GM19193 (cell line): ENCODE results near the gene DTNB.

Experiments used
- POLR2A ChIP-seq: IDR thresholded peaks from 4 replicates; pipeline ENCODE4 v1.6.1; 2011; ENCODE audit not compliant: insufficient read depth, insufficient read length; ENCODE audit errors: extremely low read depth

Gene DTNB

GRCh38 chr2:25400576-25401216 lies 272.7 kb downstream of the DTNB start:
- TF ChIP-seq POLR2A: no peak

GRCh38 chr2:25400169-25400568 lies 273.2 kb downstream of the DTNB start:
- no peak for TF ChIP-seq POLR2A

GRCh38 chr2:25398534-25398933 lies 274.8 kb downstream of the DTNB start:
- no peak for TF ChIP-seq POLR2A

DNA sequence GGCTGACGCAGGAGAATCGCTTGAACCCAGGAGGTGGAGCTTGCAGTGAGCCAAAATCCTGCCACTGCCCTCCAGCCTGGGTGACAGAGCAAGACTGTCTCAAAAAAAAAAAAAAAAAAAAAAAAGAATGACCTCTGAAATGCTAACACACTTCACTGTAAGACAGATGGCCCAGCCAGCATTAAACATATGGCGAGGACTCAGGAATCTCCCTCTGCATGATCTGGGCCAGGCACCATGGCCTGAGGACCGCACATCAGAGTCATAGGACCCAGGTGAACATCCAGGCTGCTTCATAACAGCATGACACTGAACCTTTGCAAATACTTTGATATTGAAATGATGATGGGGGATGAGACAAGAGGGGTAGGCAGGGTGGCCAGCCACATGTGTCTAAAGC lies 275.6 kb downstream of the DTNB start:
- TF ChIP-seq POLR2A: no peak

- TF ChIP-seq POLR2A: no peak
These were observed 284.2 kb downstream of the DTNB start for GRCh38 chr2:25389161-25389560.

DNA sequence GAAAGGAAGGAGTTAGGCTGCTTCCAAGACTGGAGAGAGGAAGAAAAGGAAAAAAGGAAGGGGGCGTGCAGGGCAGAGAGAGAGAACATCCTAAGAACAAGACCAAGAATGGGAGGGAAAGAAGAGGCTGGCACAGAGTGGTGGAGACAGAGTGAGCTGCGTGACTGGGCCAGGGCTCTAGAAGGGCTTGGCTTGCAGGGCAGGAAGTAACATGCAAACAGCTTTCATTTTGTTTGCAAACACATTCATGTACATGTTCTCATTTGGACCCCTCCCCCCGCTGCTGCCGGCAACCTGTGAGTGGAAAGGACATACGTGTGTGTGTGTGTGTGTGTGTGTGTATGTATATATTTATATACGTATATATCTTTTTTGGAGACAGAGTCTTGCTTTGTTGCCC lies 284.9 kb downstream of the DTNB start:
- peak; percentile 41 for TF ChIP-seq POLR2A

GRCh38 chr2:25387876-25388449 lies 285.4 kb downstream of the DTNB start:
- no peak for TF ChIP-seq POLR2A

GRCh38 chr2:25386971-25387875 lies 286.2 kb downstream of the DTNB start:
- no peak for TF ChIP-seq POLR2A

- no peak for TF ChIP-seq POLR2A
These were observed 287.5 kb downstream of the DTNB start for GRCh38 chr2:25385910-25386309.

DNA sequence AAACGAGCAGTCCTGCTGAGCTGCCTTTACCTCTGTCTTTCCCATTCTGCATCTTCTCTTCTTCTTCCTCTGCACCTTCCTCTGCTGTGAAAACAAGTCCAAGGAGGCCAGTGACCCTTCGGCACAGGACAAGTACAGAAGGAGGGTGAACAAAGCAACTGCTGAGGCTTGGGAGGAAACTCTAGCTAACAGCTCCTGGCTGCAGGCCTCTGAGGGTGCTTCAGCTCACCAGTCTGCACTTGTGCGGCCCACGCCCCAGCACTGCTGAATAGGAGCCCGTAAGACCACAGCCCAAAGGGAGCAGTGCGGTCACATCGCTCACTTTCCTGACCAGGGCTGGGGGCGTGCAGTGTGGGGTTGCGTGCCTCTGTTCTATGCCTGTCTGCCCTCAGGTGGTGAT lies 289.6 kb downstream of the DTNB start:
- TF ChIP-seq POLR2A: no peak

DNA sequence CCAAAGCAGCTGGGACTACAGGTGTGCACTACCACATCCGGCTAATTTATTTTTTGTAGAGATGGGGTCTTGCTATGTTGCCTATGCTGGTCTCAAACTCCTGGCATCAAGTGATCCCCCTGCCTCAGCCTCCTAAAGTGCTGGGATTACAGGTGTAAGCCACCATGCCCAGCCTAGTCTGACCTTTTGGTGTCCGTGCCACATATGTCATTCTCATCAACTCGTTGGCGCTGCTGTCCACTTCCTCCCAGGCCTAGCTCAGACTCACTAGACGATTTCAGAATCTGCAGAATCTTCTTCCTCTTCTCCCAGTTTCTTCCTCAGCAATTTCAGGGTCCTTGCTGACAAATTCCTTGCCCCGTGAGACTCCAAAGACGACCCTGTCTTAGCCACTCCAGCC lies 291.9 kb downstream of the DTNB start:
- no peak for TF ChIP-seq POLR2A

DNA sequence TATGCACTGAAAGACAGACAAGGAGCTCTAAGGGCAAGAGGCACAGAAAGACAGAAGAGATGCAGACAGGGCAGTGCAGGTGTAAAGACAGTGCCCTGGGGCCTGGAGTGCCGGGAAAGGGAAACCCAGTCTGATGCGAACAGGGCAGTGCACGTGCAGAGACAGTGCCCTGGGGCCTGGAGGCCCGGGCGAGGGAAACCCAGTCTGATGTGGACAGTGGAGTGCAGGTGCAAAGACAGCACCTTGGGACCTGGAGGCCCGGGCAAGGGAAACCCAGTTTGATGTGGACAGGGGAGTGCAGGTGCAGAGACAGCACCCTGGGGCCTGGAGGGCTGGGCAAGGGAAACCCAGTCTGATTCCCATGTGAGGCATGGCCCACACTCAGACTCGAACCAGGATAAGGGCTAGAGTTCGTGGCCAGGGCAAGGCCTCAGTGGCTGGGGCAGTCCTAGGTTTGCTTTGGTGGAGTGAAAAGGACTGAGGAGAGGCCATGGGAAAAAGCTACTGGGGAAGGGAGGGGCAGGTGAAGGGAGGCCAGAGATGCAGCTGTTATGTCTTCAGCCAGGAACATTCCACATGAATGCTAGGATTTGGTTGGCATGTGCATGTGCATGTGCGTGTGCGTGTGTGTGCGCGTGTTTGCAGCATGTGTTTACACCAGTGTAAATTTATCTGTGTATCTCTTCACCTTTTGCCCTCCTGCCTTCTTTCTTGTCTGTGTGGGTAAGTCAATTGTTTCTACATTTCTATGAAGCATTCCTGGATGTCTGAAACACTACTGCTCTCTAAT lies 292.6 kb downstream of the DTNB start:
- TF ChIP-seq POLR2A: no peak

GRCh38 chr2:25380023-25380422 lies 293.4 kb downstream of the DTNB start:
- TF ChIP-seq POLR2A: no peak

DNA sequence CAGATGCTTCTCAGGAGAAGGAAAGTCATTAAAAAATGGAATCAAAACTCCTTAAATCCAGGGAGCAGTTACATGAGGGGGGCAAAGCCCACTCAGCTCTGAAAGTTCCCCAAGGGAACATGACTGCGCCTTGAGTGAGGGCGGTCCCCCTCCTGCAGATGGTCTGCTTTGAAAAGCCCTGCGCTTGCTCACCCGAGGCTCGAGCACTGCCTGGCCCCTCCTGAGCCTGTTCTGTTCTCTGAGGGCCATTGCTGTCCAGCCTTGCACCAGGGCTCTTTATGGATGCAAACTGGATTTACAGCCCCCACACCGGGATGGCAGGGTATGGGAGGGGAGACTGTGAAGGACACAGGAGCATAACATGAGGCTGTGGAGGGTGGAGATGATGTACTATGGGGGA lies 293.8 kb downstream of the DTNB start:
- no peak for TF ChIP-seq POLR2A

GRCh38 chr2:25378731-25379490 lies 294.5 kb downstream of the DTNB start:
- TF ChIP-seq POLR2A: no peak

DNA sequence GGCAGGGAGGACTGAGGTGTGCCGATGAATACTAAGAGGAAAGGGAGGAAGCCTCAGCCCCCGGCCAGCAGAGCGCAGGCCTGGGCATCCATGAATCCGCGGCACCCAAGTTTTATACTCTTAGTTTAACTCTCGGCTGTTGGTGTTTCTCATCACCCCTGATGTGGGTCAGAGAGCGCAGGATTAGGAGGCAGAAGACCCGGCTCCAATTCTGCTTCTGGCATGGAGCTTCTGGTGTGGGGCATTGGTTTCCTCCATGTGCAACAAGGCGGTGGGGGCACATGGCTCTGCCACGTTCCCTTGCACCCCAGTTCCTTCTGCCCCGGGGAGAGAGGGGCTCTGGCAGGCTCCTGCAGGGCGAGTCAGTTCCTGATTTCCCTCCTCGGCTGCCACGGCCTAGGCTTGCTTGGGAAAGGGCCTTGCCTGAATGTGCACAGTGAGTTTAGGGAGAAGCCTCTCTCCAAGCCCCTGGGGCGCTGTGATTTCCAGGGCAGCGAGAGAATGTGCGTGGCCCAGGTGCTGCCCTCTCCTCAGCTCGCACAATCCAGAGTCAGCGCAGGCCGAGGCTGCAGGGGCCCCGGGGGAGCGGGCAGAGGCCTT lies 295.5 kb downstream of the DTNB start:
- TF ChIP-seq POLR2A: no peak
